Adrenal gland (tissue), 5 donors: ENCODE measurements around the gene THSD4.

Experiments
- POLR2A ChIP-seq, 2 donors: fragments of 450-650 bp; IDR thresholded peaks; one replicate each; pipeline ENCODE4 v1.6.1; 2017; ENCODE audit warnings: antibody characterized with exemption in 2 of 2, mild to moderate bottlenecking in 2 of 2, moderate library complexity in 1 of 2
- TF ChIP-seq, protein P1 (sequence below), 6 experiments: fragments of 450-650 bp in 4 of 6; fragments of 200-600 bp in 2 of 6; sonication (generic) in 1 of 6; IDR thresholded peaks; 1 replicate in 5 of 6; 2 replicates in 1 of 6; pipeline versions ENCODE4 v1.5.1 to v1.8.0; 2016 to 2021; ENCODE audit warnings: antibody characterized with exemption in 6 of 6, mild to moderate bottlenecking in 2 of 6, moderate library complexity in 1 of 6
- donor health status: DM: no; HTN: no; CAD: no.

DNA sequence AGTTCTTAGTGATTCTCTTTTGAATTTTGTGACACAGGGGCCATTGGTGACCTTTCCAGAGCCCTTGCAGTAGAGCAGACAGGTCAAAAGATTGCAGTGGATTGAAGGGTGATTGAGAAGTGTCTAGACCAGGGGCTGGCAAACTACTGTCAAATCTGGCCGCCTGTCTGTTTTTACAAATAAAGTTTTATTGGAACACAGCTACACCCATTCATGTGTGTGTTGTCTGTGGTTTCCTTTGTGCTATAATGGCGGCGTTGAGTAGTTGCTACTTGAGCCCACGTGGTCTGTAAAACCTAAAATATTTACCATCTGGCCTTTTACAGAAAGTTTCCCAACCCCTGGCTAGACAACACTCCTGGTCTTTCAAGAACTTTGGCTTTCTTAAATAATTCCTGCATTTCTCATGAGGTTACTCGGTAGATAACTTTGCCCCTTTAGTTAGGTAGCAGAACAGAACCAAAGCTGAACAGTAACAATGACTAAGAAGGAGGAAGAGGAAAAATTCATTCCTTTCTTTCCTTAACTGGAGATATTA lies 430.0 kb downstream of the THSD4 start:
- TF ChIP-seq, protein P1, sequence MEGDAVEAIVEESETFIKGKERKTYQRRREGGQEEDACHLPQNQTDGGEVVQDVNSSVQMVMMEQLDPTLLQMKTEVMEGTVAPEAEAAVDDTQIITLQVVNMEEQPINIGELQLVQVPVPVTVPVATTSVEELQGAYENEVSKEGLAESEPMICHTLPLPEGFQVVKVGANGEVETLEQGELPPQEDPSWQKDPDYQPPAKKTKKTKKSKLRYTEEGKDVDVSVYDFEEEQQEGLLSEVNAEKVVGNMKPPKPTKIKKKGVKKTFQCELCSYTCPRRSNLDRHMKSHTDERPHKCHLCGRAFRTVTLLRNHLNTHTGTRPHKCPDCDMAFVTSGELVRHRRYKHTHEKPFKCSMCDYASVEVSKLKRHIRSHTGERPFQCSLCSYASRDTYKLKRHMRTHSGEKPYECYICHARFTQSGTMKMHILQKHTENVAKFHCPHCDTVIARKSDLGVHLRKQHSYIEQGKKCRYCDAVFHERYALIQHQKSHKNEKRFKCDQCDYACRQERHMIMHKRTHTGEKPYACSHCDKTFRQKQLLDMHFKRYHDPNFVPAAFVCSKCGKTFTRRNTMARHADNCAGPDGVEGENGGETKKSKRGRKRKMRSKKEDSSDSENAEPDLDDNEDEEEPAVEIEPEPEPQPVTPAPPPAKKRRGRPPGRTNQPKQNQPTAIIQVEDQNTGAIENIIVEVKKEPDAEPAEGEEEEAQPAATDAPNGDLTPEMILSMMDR (IDR thresholded peaks at IDR 0.05) = no peak
- TF ChIP-seq POLR2A (IDR thresholded peaks at IDR 0.05) = no peak
